ENCODE results near the gene DGKH. TPM values are rescaled to one million over a fixed set of nuclear protein-coding genes. Genes with fewer than 3 reads are reported as not detected.
A peak's percentile ranks its signal among the peaks of the same experiment; 100 is the strongest.

The DGKH gene
- total RNA-seq, 3 donors from 2014 or later, result 11.5 to 19.0 (median 19.0) TPM

DNA sequence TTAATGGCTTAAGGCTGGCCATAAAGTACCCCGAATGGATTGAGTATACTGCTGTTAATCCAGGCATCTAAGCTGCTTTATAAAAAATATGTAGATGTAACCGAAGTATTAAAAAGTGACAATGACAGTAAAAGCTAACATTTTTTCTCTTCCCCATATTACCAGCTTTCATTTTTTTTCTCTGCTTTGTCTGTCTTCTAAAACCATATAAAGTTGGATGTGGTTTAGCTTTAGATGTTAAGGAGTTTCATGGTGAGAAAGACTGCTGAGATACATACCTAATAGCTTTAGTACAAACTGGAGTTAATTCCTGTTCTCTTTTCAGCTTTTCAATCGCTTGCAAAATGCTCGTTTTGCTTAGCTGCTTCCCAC lies 224.3 kb downstream of the DGKH start:
- H3K27ac ChIP-seq, result peak overlapping the region; percentile 91 to 96
- no peak for TF ChIP-seq POLR2A (IDR thresholded peaks at IDR 0.05)
- TF ChIP-seq, protein P1, sequence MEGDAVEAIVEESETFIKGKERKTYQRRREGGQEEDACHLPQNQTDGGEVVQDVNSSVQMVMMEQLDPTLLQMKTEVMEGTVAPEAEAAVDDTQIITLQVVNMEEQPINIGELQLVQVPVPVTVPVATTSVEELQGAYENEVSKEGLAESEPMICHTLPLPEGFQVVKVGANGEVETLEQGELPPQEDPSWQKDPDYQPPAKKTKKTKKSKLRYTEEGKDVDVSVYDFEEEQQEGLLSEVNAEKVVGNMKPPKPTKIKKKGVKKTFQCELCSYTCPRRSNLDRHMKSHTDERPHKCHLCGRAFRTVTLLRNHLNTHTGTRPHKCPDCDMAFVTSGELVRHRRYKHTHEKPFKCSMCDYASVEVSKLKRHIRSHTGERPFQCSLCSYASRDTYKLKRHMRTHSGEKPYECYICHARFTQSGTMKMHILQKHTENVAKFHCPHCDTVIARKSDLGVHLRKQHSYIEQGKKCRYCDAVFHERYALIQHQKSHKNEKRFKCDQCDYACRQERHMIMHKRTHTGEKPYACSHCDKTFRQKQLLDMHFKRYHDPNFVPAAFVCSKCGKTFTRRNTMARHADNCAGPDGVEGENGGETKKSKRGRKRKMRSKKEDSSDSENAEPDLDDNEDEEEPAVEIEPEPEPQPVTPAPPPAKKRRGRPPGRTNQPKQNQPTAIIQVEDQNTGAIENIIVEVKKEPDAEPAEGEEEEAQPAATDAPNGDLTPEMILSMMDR (IDR thresholded peaks at IDR 0.05), result no peak
- no peak for TF ChIP-seq POLR2AphosphoS5 (IDR thresholded peaks at IDR 0.05)
- intact Hi-C loops (cut with DNase I; ENCODE audit: low total_unique reads), result no loop called here
- H3K4me1 ChIP-seq, result no peaks in the 10 kb centered on the region
- H3K9me3 ChIP-seq, result no peaks in the 10 kb centered on the region
- H3K36me3 ChIP-seq, result no peaks in the 10 kb centered on the region
- H3K27me3 ChIP-seq, result no peaks in the 10 kb centered on the region
- H3K4me3 ChIP-seq, result peak overlapping the region; percentile 93 to 98 (median 93)
- DNase-seq (ENCODE audit: low spot score in 2 of 2), result no peak

DNA sequence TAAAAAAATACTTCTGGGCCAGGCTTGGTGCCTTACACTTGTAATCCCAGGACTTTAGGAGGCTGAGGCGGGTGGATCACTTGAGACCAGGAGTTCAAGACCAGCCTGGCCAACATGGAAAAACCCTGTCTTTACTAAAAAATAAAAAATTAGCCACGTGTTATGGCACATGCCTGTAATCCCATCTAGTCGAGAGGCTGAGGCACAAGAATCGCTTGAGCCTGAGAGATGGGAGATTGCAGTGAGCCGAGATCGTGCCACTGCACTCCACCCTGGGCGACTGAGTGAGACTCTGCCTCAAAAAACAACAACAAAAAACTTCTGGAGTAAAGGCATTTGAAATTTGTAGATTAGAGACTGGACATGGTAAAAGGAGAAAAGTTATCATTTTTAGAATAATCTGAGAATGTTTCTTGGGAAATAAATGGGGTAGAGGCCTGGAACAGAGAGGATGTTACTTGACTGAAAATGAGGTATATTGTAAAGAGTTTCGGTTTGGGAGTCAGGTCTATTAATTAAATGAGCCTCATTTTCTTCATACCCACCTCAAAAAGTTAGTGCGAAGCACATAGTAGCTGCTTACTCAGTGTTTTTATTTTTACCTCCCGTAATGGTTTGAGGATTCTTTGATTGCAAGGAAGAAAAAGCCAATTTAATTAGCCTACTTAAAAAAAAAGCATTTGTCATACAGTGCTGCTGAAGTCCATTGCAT lies 226.1 kb downstream of the DGKH start:
- Histone ChIP-seq H3K4me3 (no peak overlapping the region), H3K27ac (no peak overlapping the region), H3K9me3 (no peaks in the 10 kb centered on the region), H3K36me3 (no peaks in the 10 kb centered on the region), H3K4me1 (no peaks in the 10 kb centered on the region), H3K27me3 (no peaks in the 10 kb centered on the region)
- no peak for TF ChIP-seq POLR2A (IDR thresholded peaks at IDR 0.05)
- intact Hi-C loops (cut with DNase I; ENCODE audit: low total_unique reads), result no loop called here
- no peak for DNase-seq (ENCODE audit: low spot score in 2 of 2)

DNA sequence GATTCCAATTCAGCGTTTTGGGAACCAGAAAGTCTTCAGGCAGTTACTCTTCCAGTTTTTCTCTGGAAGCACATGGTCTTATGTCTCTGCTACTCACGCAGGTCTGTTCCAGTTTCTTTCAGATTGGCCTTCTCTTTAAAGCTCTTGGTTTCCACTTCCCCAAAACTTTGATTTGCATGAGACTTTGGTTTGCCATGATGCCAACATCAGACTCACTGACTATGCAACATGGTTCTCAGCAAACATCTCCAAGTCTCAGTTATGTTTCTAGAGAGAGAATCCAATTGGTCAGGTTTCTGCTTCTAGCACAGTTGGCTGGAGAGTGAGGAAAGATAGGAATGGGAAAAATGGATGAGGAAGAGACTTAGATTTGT lies 226.6 kb downstream of the DGKH start:
- Histone ChIP-seq H3K27ac (no peak overlapping the region), H3K36me3 (no peaks in the 10 kb centered on the region), H3K9me3 (no peaks in the 10 kb centered on the region), H3K27me3 (no peaks in the 10 kb centered on the region), H3K4me3 (no peak overlapping the region), H3K4me1 (no peaks in the 10 kb centered on the region)
- intact Hi-C loops (cut with DNase I; ENCODE audit: low total_unique reads), result no loop called here
- no peak for DNase-seq (ENCODE audit: low spot score in 2 of 2)
- TF ChIP-seq, protein P1 (IDR thresholded peaks at IDR 0.05), result no peak
- no peak for TF ChIP-seq POLR2A (IDR thresholded peaks at IDR 0.05)
- no peak for TF ChIP-seq POLR2AphosphoS5 (IDR thresholded peaks at IDR 0.05)

DNA sequence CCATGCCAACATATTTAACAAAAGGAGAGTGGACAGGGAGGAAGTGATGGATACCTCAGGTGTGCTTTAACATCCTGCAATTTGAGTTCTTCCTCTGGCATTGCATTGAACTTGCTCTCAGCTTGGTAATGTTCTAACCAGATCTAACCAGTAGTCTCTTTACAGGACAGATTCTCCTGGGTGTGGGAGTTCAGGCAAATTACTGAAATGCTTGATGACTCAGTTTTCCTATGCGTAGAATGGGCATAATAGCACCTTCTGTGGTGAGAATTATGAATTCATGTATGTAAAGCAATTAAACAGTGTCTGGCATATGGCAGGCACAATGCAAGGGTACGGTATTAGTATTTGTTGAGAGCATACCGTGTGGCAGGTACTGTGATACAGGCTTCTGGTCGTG lies 227.1 kb downstream of the DGKH start:
- Histone ChIP-seq H3K9me3 (no peaks in the 10 kb centered on the region), H3K36me3 (no peaks in the 10 kb centered on the region), H3K27me3 (no peaks in the 10 kb centered on the region), H3K27ac (no peak overlapping the region), H3K4me3 (no peak overlapping the region), H3K4me1 (no peaks in the 10 kb centered on the region)
- no peak for DNase-seq (ENCODE audit: low spot score in 2 of 2)
- no peak for TF ChIP-seq POLR2A (IDR thresholded peaks at IDR 0.05)
- TF ChIP-seq POLR2AphosphoS5 (IDR thresholded peaks at IDR 0.05), result no peak
- TF ChIP-seq, protein P1 (IDR thresholded peaks at IDR 0.05), result no peak
- intact Hi-C loops (cut with DNase I; ENCODE audit: low total_unique reads), result no loop called here

DNA sequence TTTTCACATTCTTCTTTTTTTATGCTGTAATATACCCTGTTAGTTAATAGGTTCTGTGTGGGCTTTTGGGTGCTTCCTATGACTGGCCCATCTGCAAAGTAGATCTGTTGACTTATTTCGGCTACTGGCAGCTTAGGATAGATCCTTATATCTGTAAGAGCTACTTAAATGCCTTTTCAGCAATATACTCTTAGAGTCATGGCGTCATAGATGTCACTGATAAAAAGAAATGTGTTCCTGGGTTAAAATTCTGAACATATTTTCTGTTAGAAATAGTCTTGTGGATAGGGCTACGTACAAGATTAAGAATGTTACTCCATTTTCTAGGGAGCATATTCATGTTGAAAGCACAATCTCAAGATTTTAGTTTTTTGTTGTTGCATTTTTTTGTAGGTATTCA lies 228.2 kb downstream of the DGKH start:
- H3K27ac ChIP-seq, result no peak overlapping the region
- H3K9me3 ChIP-seq, result no peaks in the 10 kb centered on the region
- H3K4me3 ChIP-seq, result no peak overlapping the region
- DNase-seq (ENCODE audit: low spot score in 2 of 2), result no peak
- no peak for TF ChIP-seq POLR2AphosphoS5 (IDR thresholded peaks at IDR 0.05)
- no peak for TF ChIP-seq POLR2A (IDR thresholded peaks at IDR 0.05)
- TF ChIP-seq, protein P1 (IDR thresholded peaks at IDR 0.05), result no peak
- no peaks in the 10 kb centered on the region for H3K4me1 ChIP-seq
- intact Hi-C loops (cut with DNase I; ENCODE audit: low total_unique reads), result no loop called here
- no peaks in the 10 kb centered on the region for H3K36me3 ChIP-seq
- no peaks in the 10 kb centered on the region for H3K27me3 ChIP-seq

Measured in breast epithelium (tissue), 4 donors.